Stimulated activated CD4-positive, alpha-beta T cell treated with anti-CD3 and anti-CD28 coated beads, TNF-alpha, amount 100 ng/mL, for 24 hours (primary cell): ENCODE measurements around the gene NCBP3.

ENCODE experiments used
- DNase-seq, 3 experiments: peaks; one replicate each; pipeline ENCODE4 v3.0.0-alpha.2; 2020; ENCODE audit warnings: low read depth in 3 of 3

NCBP3 gene

GRCh38 chr17:3754458-3755334 is 91.3 kb downstream of the NCBP3 start:
- peak; percentile 38 to 58 (median 44) for DNase-seq

GRCh38 chr17:3754066-3754457 is 92.0 kb downstream of the NCBP3 start:
- no peak for DNase-seq

GRCh38 chr17:3753624-3754023 is 92.4 kb downstream of the NCBP3 start:
- DNase-seq, result no peak
